Body of pancreas (tissue), 4 donors: Measurements from ENCODE around the gene CCDC158.

ENCODE experiments used
- CTCF ChIP-seq, 7 experiments: fragments of 450-650 bp in 4 of 7; fragments of 200-600 bp in 3 of 7; sonication (generic) in 3 of 7; IDR thresholded peaks; one replicate each; pipeline ENCODE4 v1.5.1; 2016 to 2019; ENCODE audit warnings: antibody characterized with exemption in 7 of 7
- POLR2A ChIP-seq, 3 donors: fragments of 450-650 bp; IDR thresholded peaks; one replicate each; pipeline ENCODE4 v1.6.1; 2016; ENCODE audit warnings: antibody characterized with exemption in 3 of 3, mild to moderate bottlenecking in 2 of 3

DNA sequence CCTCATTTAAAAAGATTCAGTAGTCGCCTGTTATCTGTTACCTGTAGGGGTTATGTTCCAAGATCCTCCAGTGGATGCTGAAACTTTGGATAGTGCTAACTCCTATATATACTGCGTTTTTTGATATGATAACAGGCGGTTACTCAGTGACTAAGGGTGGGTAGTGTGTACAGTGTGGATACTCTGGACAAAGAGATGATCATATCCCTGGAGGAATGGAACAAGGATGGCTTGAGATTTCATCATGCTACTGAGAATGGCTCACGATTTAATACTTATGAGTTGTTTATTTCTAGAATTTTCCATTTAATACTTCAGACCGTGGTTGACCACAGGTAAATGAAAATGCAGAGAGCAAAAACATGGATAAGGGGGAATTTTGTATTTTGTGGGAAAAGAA lies 147.9 kb downstream of the CCDC158 start:
- no peak for TF ChIP-seq CTCF (IDR thresholded peaks at IDR 0.05)
- no peak for TF ChIP-seq POLR2A (IDR thresholded peaks at IDR 0.05)
